ENCODE measurements around the gene HOXD11. TPM values are rescaled to one million over a fixed set of nuclear protein-coding genes. Genes with fewer than 3 reads are reported as not detected.

The HOXD11 gene
- total and polyA plus RNA-seq, 9 of the 15 experiments (the other 6 are each of a cell fraction or from before 2014, with no cell fraction given), result not detected

GRCh38 chr2:176138526-176138922 lies 31.4 kb downstream of the HOXD11 start:
- Histone ChIP-seq H3K36me3 (ENCODE audit: control insufficient read depth, insufficient read depth, low read length) (no peaks in the 10 kb centered on the region), H3K27me3 (ENCODE audit: control insufficient read depth in 2 of 2, insufficient read depth in 2 of 2, low read length in 2 of 2) (peaks cover 29 to 54% of the 10 kb centered on the region in 2 experiments; a peak in 4 of 5 replicates), H3K4me3 (no peak overlapping the region), H3K79me2 (ENCODE audit: control insufficient read depth, insufficient read depth, low read length) (no peaks in the 10 kb centered on the region), H3K9ac (ENCODE audit: insufficient read depth in 1 of 2, low read depth in 2 of 2, low read length in 2 of 2) (no peak overlapping the region), H3K9me1 (ENCODE audit: control insufficient read depth, insufficient read depth, low read length) (no peaks in the 10 kb centered on the region), H3K27ac (ENCODE audit: extremely low read depth, low read depth, low read length) (no peak overlapping the region), H3K9me3 (replicated peaks; ENCODE audit: control insufficient read depth, insufficient read depth, low read depth, low read length) (no peaks in the 10 kb centered on the region; the same call in 1 of the 2 replicates), H3K4me2 (ENCODE audit: insufficient read depth, low read length) (no peak overlapping the region), H2AFZ (ENCODE audit: low read depth, low read length) (no peak overlapping the region), H3K4me1 (replicated peaks in 1 of 2; ENCODE audit: control insufficient read depth in 2 of 2, insufficient read depth in 2 of 2, low read length in 2 of 2) (peaks cover 0 to 15% of the 10 kb centered on the region in 2 experiments; a peak in 2 of 5 replicates), H4K20me1 (replicated peaks; ENCODE audit: control insufficient read depth, insufficient read depth, low read length) (no peaks in the 10 kb centered on the region)
- CTCF ChIA-PET (ENCODE audit: low intra/inter-chr PET ratio), result interaction anchor here (0.7 kb wide), 1 partner anchor 500 kb away, joined by 7 read pairs; no protein-coding TSS in a partner anchor
- ATAC-seq (no peak), FAIRE-seq (no peak), DNase-seq (ENCODE audit: extremely low read depth in 1 of 4, low spot score in 3 of 4) (no peak)
- no TSS peak for BruUV-seq (replicated peaks)
- 16% methylated on average over 14 of the region's 14 CpGs for WGBS (ENCODE audit: insufficient coverage, low coverage, missing lambda C conversion rate)
- intact Hi-C loops (cut with micrococcal nuclease) (no loop called here), in situ Hi-C loops (cut with MboI) (loop anchor here (25.0 kb wide), 2 partner anchors 674 to 1624 kb away; no protein-coding TSS in a partner anchor)
- POLR2A ChIA-PET, result interaction anchor here (1.9 kb wide), 1 partner anchor 317 kb away, joined by 7 read pairs; no protein-coding TSS in a partner anchor
- TF ChIP-seq ARID4B (CRISPR knock-in tag; IDR thresholded peaks at IDR 0.05) (no peak), KLF16 (IDR thresholded peaks at IDR 0.05) (no peak), RFX1 (IDR thresholded peaks at IDR 0.05) (no peak), ZNF785 (CRISPR knock-in tag; IDR thresholded peaks at IDR 0.05) (no peak), ZNF592 (IDR thresholded peaks at IDR 0.05) (no peak), TEAD1 (CRISPR knock-in tag; IDR thresholded peaks at IDR 0.05) (no peak), ZNF384 (IDR thresholded peaks at IDR 0.05; ENCODE audit: low read depth, low read length) (no peak), ZNF444 (CRISPR knock-in tag; IDR thresholded peaks at IDR 0.05) (no peak)

All from K562 (cell line).